ENCODE results near the gene CDK8. TPM values are rescaled to one million over a fixed set of nuclear protein-coding genes. Genes with fewer than 3 reads are reported as not detected.
A peak's percentile ranks its signal among the peaks of the same experiment; 100 is the strongest.

CDK8 gene
- total RNA-seq (2014; rRNA removed; shearing (Covaris generic)), result 25.2 and 25.6 TPM in 2 replicates
- 12.8 and 21.4 TPM in 2 replicates for polyA plus RNA-seq (2014; cell fraction: nucleus; rRNA removed)

DNA sequence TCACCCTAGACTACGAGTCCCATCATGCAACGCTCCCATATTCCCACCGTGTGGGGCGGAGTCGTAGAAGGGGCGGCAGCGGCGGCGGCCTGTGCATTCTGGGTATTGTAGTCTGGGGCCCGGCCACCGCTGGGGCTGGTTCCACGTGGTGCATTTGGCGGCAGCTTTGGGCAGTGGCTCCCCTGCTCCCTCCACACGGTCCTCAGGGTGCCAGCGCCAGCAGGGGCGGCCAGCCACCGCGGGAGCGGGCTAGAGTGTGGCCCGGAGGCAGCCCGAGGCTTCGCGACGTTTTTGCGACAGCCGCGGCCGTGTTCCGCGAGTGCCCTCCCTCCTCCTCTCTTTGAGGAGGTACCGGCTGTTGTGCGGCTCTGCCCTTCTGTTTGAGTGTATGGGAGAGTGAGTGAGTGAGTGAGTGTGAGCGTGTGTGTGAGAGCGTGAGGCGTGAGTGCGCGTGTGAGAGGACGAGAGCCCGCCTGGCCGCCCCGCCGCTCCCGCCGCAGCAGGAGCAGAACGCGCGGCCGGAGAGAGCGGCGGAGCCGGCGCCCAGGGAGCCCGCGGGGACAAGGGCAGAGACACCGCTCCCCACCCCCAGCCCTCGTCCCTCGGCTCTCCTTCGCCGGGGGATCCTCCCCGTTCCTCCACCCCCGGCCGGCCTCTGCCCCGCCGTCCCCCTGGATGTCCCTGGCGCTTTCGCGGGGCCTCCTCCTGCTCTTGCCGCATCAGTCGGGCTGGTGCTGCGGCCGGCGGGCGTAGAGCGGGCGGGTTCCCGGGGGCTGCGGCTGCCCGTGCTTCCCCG lies at the start of gene CDK8:
TSS of gene CDK8 (plus strand) at position 343 of the 796 bp plus-strand sequence. CDS start 513 bp downstream, outside the sequence.
- DNase-seq (ENCODE audit: extremely low read depth, low read depth), result peak; percentile 69

- DNase-seq (ENCODE audit: extremely low read depth, low read depth), result no peak
These were observed 45.6 kb upstream of the CDK8 start for GRCh38 chr13:26208287-26208686.

DNA sequence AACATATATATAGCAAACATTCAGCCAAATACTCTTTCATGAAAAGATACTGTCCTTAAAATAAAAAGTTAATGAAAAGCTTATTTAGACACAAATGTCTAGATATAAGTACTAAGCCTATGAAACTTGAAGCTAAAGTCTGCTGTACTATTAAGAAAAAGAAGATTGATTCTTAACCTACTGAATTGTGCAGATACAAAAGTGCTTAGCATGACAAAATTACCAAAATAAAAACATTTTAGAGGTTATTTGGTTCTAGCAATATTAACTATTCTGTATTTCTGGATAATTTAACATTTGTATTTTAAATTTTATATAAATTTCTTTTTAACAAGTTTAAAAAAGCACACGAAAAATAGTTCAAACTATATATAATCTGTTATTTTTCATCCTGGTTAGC lies 40.6 kb upstream of the CDK8 start:
- DNase-seq (ENCODE audit: extremely low read depth, low read depth), result no peak

DNA sequence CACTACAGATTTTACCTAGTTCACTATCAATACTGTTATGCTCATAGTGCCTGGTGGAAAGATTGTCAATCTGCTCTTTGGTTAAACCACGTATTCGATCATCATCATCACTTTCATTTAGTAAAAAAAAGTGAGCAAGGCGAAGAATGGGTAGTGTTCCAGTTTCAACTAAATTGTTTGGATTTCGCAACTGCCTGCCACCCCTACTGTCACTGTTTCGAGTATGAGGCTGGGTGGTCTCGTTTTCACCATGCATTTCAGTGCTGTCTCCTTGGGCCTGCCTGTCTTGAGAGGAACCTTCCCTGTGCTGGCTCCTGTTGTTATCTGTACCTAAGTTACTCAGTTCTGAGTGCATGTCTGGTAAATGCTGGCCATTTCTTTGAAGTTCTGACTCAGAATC lies 39.9 kb upstream of the CDK8 start:
- no peak for DNase-seq (ENCODE audit: extremely low read depth, low read depth)

GRCh38 chr13:26216042-26216441 lies 37.9 kb upstream of the CDK8 start:
- no peak for DNase-seq (ENCODE audit: extremely low read depth, low read depth)

- DNase-seq (ENCODE audit: extremely low read depth, low read depth), result no peak
These were observed 34.2 kb upstream of the CDK8 start for GRCh38 chr13:26219726-26220125.

GRCh38 chr13:26220575-26220974 lies 33.4 kb upstream of the CDK8 start:
- DNase-seq (ENCODE audit: extremely low read depth, low read depth), result no peak

- no peak for DNase-seq (ENCODE audit: extremely low read depth, low read depth)
These were observed 32.6 kb upstream of the CDK8 start for GRCh38 chr13:26221399-26221720.

GRCh38 chr13:26221721-26222519 lies 32.0 kb upstream of the CDK8 start, which contains the start of gene RNF6:
Gene RNF6, minus strand, starts transcription at chr13:26222314. Its CDS starts 2,665 bp downstream, at chr13:26219649.
- peak; percentile 95 for DNase-seq (ENCODE audit: extremely low read depth, low read depth)

GRCh38 chr13:26222520-26223046 lies 31.3 kb upstream of the CDK8 start:
- DNase-seq (ENCODE audit: extremely low read depth, low read depth), result no peak

GRCh38 chr13:26225896-26226617 lies 27.9 kb upstream of the CDK8 start:
- no peak for DNase-seq (ENCODE audit: extremely low read depth, low read depth)

- no peak for DNase-seq (ENCODE audit: extremely low read depth, low read depth)
These were observed 26.6 kb upstream of the CDK8 start for GRCh38 chr13:26227166-26227971.

- DNase-seq (ENCODE audit: extremely low read depth, low read depth), result no peak
These were observed 25.8 kb upstream of the CDK8 start for GRCh38 chr13:26228096-26228495.

- no peak for DNase-seq (ENCODE audit: extremely low read depth, low read depth)
These were observed 24.8 kb upstream of the CDK8 start for GRCh38 chr13:26229080-26229615.

- DNase-seq (ENCODE audit: extremely low read depth, low read depth), result no peak
These were observed 23.2 kb upstream of the CDK8 start for GRCh38 chr13:26230703-26231102.

DNA sequence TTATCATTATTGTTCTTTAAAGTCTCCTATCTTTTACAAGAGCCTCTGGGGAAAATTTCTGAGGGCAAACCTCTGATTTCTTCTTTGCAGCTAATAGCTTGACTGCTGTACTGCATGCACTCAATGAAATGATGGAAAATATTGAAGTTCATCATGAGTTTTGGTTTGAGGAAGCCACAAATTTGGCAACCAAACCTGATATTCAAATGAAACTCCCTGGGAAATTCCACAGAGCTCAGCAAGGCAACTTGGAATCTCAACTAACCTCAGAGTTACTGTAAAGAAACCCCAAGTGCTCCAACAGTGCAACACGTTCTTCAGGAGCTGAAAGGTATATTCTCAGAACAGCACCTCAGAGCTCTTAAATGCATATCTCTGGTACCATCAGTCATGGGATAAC lies 17.6 kb upstream of the CDK8 start:
- DNase-seq (ENCODE audit: extremely low read depth, low read depth), result no peak

GRCh38 chr13:26246154-26246553 lies 7.8 kb upstream of the CDK8 start:
- no peak for DNase-seq (ENCODE audit: extremely low read depth, low read depth)

GRCh38 chr13:26247011-26247410 lies 6.9 kb upstream of the CDK8 start:
- DNase-seq (ENCODE audit: extremely low read depth, low read depth), result no peak

- no peak for DNase-seq (ENCODE audit: extremely low read depth, low read depth)
These were observed 6.3 kb upstream of the CDK8 start for GRCh38 chr13:26247608-26248007.

GRCh38 chr13:26249551-26249950 lies 4.4 kb upstream of the CDK8 start:
- DNase-seq (ENCODE audit: extremely low read depth, low read depth), result no peak
